Stimulated activated CD4-positive, alpha-beta T cell treated with anti-CD3 and anti-CD28 coated beads, Interleukin-12 subunit alpha, Interleukin-12 subunit beta, amount 100 ng/mL, for 24 hours (primary cell): ENCODE results near the gene CDH23.

ENCODE experiments used
- DNase-seq, 2 experiments: peaks; one replicate each; pipeline ENCODE4 v3.0.0-alpha.2; 2020; ENCODE audit warnings: low read depth in 2 of 2

Gene CDH23

GRCh38 chr10:71440506-71441035, 43.9 kb downstream of the CDH23 start:
- no peak for DNase-seq

GRCh38 chr10:71442000-71442399, 45.3 kb downstream of the CDH23 start:
- DNase-seq = no peak

DNA sequence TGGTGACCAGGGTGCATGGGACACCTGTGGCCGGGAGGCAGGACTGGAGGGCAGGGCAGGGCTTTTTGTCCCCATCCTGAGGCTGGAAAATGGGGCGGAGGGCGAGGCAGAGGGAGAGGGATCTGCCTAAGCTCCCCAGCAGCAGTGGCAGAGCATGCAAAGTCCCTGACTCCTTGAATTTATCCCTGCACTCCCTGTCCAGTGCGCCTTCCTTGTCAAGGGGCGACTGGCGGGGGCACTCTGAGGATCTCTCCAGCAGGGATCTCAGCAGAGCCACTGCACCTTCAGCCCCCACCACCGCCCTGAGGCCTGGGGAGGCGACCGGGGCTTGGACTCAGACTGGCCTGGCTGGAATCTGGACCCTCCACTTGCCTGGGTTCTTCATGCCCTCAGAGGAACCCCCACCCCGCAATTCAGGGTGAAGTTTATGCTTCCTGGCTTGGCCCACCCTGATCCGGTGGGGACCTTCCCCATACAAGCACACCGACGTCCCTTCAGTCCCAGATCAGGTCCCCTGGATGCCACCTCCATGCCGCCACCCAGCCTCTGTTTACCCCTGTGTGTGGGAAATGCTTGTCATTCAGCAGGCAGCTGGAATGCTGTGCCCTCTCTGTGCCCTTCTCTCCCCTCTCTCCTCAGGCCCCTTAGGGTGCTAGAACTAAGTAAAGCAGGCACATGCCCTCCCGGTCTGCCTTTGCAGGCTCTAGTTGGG, 46.3 kb downstream of the CDH23 start:
- DNase-seq = no peak

GRCh38 chr10:71443676-71444075, 47.0 kb downstream of the CDH23 start:
- no peak for DNase-seq

- DNase-seq = no peak
Measured at GRCh38 chr10:71444284-71445054, 47.7 kb downstream of the CDH23 start.

DNA sequence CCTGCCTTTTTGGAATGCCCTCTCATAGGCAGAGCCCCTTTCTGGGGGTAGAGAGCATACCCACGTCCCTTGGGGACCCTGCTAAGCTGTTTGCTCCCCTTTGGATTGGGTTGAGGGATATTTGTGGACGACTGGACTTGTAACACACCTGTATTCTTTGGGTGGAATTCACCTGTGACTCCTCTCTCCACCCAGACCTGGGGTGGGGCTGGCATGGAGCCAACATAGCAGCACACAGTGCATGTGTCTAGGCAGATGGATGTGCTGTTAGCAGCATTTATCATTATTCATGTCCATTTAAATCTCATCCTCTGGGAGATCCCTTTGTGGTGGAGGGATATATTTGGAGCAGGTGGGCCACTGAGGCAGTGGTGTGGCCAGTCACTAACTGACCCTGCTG, 51.0 kb downstream of the CDH23 start:
- DNase-seq = no peak

GRCh38 chr10:71448146-71448545, 51.4 kb downstream of the CDH23 start:
- no peak for DNase-seq

GRCh38 chr10:71449026-71449425, 52.3 kb downstream of the CDH23 start:
- DNase-seq = no peak

- no peak for DNase-seq
Measured at GRCh38 chr10:71451754-71452153, 55.0 kb downstream of the CDH23 start.

GRCh38 chr10:71453186-71453585, 56.5 kb downstream of the CDH23 start:
- DNase-seq = no peak

- DNase-seq = no peak
Measured at GRCh38 chr10:71454347-71454746, 57.6 kb downstream of the CDH23 start.

DNA sequence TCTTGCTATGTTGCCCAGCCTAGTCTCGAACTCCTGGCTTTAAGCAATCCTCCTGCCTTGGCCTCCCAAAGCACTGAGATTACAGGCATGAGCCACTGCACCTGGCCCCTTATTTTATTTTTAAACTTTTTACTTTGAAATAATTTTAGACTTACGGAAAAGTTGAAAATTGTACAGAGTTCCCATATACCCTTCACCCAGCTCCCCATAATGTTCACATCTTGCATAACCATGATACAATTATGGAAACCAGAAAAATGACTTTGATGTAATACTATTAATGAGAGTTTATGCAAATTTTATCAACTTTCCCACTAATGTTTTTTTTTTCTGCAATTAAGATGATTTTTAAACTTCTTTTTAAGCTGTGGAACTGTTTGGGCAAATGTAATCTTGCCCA, 58.3 kb downstream of the CDH23 start:
- no peak for DNase-seq

GRCh38 chr10:71456631-71457030, 59.9 kb downstream of the CDH23 start:
- no peak for DNase-seq

- no peak for DNase-seq
Measured at GRCh38 chr10:71457908-71458307, 61.2 kb downstream of the CDH23 start.

- no peak for DNase-seq
Measured at GRCh38 chr10:71458387-71458786, 61.7 kb downstream of the CDH23 start.

- DNase-seq = no peak
Measured at GRCh38 chr10:71459513-71459912, 62.8 kb downstream of the CDH23 start.

DNA sequence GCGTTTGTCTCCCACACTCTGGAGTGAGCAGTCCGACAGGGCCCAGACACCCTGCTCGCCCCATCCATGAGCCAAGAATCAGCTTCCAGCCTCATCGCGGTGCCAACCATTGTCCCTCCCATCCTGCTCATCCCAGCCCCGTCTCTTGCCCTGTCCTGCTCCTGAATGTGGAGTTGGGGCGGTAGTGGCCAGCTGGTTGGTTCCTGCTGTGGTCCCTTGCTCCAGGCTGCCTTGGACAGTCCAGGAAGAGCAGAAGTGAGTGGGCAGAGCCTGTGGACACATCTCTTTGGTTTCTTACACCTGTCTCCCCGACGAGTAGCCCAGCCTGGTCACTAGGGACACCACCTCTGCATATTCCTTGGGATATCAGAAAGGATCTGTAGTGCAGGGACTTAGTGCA, 63.9 kb downstream of the CDH23 start:
- no peak for DNase-seq

- DNase-seq = no peak
Measured at GRCh38 chr10:71461457-71461856, 64.7 kb downstream of the CDH23 start.

DNA sequence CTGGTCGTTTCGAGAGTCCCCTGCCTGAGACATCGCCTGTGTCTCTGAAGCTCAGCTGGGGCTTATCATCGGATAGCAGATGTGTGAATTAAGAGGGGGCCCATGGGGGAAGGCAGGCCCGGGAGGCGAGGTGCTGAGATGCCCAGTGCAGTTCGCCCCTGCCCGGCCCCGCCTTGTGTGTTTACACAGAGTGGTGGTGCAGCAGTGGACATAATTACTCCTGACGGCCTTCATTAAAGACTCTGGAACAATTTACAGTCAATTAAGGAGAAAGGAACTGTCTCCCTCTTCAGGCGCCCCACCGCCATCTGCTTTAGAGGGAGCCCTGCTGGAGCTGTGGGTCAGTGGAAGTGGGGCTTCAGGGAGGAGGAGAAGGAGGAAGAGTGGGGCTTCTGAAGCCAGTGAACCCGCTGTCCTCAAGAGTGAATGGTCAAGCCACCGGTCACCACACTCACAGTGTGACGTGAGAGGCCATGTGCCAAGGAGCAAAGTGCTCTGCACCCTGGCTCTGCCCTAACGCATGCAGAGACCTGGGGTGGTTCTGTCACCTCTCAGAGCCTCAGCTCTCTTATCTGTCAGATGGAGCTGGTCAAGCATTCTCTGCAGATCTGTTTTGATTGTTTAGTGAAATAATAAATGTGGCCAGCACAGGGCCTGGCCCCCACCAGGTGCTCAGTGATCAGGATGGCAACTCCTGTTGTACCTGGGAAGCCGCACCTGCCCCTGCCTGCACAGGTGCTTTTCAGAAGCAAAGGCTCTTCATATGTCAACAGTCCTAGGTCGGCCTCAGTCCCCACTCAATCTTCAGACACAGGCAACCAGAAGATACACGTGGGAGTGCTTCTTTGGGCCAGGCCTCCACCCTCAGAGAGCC, 65.6 kb downstream of the CDH23 start:
- no peak for DNase-seq

DNA sequence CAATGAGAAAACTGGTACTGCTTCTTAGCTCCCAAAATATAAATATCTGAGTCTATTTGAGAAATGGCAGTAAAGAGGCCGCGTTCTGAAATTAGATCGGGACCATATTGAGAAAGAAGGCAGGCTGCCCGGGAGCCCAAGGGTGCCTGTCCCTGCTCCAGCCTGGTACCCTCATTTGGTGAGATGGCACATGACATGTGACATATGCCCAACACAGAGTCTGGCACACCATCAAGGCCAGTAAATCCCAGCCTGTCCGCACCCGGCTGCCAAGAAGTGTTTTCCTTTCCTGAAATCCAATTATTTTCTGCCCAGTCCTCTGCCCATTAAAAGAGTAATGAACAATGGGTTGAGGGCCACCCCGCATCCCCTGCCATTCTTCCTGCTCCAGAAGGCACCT, 66.4 kb downstream of the CDH23 start:
- DNase-seq = no peak

GRCh38 chr10:71465551-71466252, 69.0 kb downstream of the CDH23 start:
- DNase-seq = no peak

DNA sequence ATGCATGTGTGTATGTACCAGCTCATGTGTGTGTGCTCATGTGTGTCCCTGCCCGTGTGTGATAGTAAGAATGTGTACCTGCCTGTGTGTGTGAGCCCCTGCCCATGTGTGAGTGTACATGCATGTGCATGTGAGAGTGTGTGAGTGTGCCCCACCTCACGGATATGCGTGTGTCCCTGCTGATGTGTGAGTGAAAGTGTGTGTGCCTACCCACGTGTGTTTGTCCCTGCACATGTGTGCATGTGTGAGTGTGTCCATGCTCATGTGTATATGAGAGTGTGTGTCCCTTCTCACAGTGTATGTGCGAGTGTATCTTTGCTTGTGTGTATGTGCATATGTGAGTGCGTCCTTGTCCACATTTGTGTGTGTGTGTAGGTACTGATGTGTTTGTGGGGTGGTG, 69.6 kb downstream of the CDH23 start:
- no peak for DNase-seq
